ENCODE measurements around the gene NSUN4.

GRCh38 chr1:46342084-46342656 lies 1.6 kb downstream of the NSUN4 start:
- no peak for TF ChIP-seq POLR2A (IDR thresholded peaks at IDR 0.05)
- TF ChIP-seq, protein P1, sequence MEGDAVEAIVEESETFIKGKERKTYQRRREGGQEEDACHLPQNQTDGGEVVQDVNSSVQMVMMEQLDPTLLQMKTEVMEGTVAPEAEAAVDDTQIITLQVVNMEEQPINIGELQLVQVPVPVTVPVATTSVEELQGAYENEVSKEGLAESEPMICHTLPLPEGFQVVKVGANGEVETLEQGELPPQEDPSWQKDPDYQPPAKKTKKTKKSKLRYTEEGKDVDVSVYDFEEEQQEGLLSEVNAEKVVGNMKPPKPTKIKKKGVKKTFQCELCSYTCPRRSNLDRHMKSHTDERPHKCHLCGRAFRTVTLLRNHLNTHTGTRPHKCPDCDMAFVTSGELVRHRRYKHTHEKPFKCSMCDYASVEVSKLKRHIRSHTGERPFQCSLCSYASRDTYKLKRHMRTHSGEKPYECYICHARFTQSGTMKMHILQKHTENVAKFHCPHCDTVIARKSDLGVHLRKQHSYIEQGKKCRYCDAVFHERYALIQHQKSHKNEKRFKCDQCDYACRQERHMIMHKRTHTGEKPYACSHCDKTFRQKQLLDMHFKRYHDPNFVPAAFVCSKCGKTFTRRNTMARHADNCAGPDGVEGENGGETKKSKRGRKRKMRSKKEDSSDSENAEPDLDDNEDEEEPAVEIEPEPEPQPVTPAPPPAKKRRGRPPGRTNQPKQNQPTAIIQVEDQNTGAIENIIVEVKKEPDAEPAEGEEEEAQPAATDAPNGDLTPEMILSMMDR (IDR thresholded peaks at IDR 0.05) = peak in 3 of 6 experiments; percentile 3 to 18 (median 8)

Data from Peyer's patch (tissue), 4 donors.